HCT116 (cell line): ENCODE data around the gene CARD6. TPM values are rescaled to one million over a fixed set of nuclear protein-coding genes. Genes with fewer than 3 reads are reported as not detected.

Experiments used
- ATAC-seq: fragments of 200-7000 bp; cut with Tn5 transposase; 2 replicates; pipeline ENCODE4 v1.9.1; 2020; ENCODE audit warnings: mild to moderate bottlenecking, moderate library complexity
- BruUV-seq: library from RNA; stranded (reverse); fragments of 400-500 nt; replicated peaks from 2 replicates; lab custom pipeline; 2021; lab: Mats Ljungman, UMichigan
- CTCF ChIA-PET: fragments of 300-600 bp; sonication (Branson Sonifier 250); formaldehyde crosslinking; loops from one replicate; lab custom pipeline; 2021; ENCODE audit warnings: antibody characterized with exemption; lab: Charles Lee
- POLR2A ChIA-PET: fragments of 300-600, 350-600 bp; sonication (Branson Sonifier 250); formaldehyde crosslinking; loops from one replicate; lab custom pipeline; 2021; ENCODE audit warnings: antibody characterized with exemption; lab: Charles Lee
- RAD21 ChIA-PET, 2 experiments: fragments of 300-600 bp; sonication (Branson Sonifier 250); formaldehyde crosslinking; loops; one replicate each; lab custom pipeline; 2023; ENCODE audit warnings: low total read pairs in 2 of 2; ENCODE audit not compliant: uncharacterized antibody in 2 of 2, unreplicated experiment in 2 of 2, low non-redundant PET in 1 of 2; lab: Charles Lee
- DNase-seq: peaks from one replicate; pipeline ENCODE4 v3.0.0-alpha.2; 2010; ENCODE audit warnings: low read depth, low spot score
- H2AFZ ChIP-seq: fragments of 200-600 bp; shearing (Covaris generic), sonication (generic); 2 replicates; pipeline ENCODE4 v1.6.1; 2017; ENCODE audit warnings: low read depth, mixed run types, mixed read lengths, antibody characterized with exemption, low read length; ENCODE audit not compliant: poor library complexity, severe bottlenecking
- H3K27ac ChIP-seq: 2 replicates; pipeline ENCODE4 v1.5.1; 2012; ENCODE audit warnings: low read depth, low read length
- H3K27me3 ChIP-seq: fragments of 200-600 bp; sonication (generic); 2 replicates; pipeline ENCODE4 v1.6.1; 2016; ENCODE audit warnings: mixed run types, low read length, mixed read lengths; ENCODE audit not compliant: insufficient read depth
- H3K36me3 ChIP-seq, 2 experiments: fragments of 200-500 bp in 1 of 2; fragments of 200-600 bp in 1 of 2; sonication (Bioruptor generic) in 1 of 2; sonication (generic) in 1 of 2; 2 replicates each; pipeline versions ENCODE4 v1.5.1 to v1.6.1; 2014 to 2016; ENCODE audit warnings: low read length in 2 of 2, inconsistent platforms in 1 of 2, mixed read lengths in 1 of 2, mixed run types in 1 of 2; ENCODE audit not compliant: insufficient read depth in 2 of 2, control insufficient read depth in 1 of 2
- H3K4me1 ChIP-seq, 2 experiments: fragments of 200-600 bp in 1 of 2; sonication (generic) in 1 of 2; 2 replicates each; pipeline versions ENCODE4 v1.5.1 to v1.6.1; 2012 to 2017; ENCODE audit warnings: low read length in 2 of 2, inconsistent platforms in 1 of 2, mild to moderate bottlenecking in 1 of 2, mixed read lengths in 1 of 2, mixed run types in 1 of 2, moderate library complexity in 1 of 2; ENCODE audit not compliant: insufficient read depth in 2 of 2, control insufficient read depth in 1 of 2
- H3K4me2 ChIP-seq: fragments of 200-600 bp; sonication (generic); 2 replicates; pipeline ENCODE4 v1.6.1; 2017; ENCODE audit warnings: mixed run types, low read length, mixed read lengths
- H3K4me3 ChIP-seq, 2 experiments: fragments of 200-600 bp in 1 of 2; sonication (generic) in 1 of 2; replicated peaks in 1 of 2; 2 replicates each; pipeline ENCODE4 v1.5.1; 2011 to 2016; ENCODE audit warnings: low read length in 2 of 2, control low read depth in 1 of 2, low read depth in 1 of 2, mild to moderate bottlenecking in 1 of 2, mixed read lengths in 1 of 2, mixed run types in 1 of 2
- H3K79me2 ChIP-seq: fragments of 200-600 bp; sonication (generic); 2 replicates; pipeline ENCODE4 v1.6.1; 2017; ENCODE audit warnings: mild to moderate bottlenecking, mixed run types, low read length, moderate library complexity, mixed read lengths; ENCODE audit not compliant: insufficient read depth
- H3K9ac ChIP-seq: fragments of 200-600 bp; sonication (generic); 2 replicates; pipeline ENCODE4 v1.6.1; 2016; ENCODE audit warnings: low read length, mixed read lengths
- H3K9me2 ChIP-seq: fragments of 200-600 bp; sonication (generic), shearing (Covaris generic); 2 replicates; pipeline ENCODE4 v1.6.1; 2017; ENCODE audit warnings: mixed run types, mild to moderate bottlenecking, moderate library complexity; ENCODE audit not compliant: insufficient read depth
- H3K9me3 ChIP-seq, 2 experiments: fragments of 200-500 bp in 1 of 2; fragments of 200-600 bp in 1 of 2; sonication (Bioruptor generic) in 1 of 2; sonication (generic) in 1 of 2; 2 replicates each; pipeline ENCODE4 v1.6.1; 2014 to 2017; ENCODE audit warnings: low read length in 2 of 2, mixed read lengths in 2 of 2, inconsistent platforms in 1 of 2, low read depth in 1 of 2, mild to moderate bottlenecking in 1 of 2, mixed run types in 1 of 2, moderate library complexity in 1 of 2; ENCODE audit not compliant: control insufficient read depth in 1 of 2, insufficient read depth in 1 of 2
- H4K20me1 ChIP-seq: fragments of 200-600 bp; sonication (generic), shearing (Covaris generic); 2 replicates; pipeline ENCODE4 v1.6.1; 2017; ENCODE audit warnings: mixed run types, mild to moderate bottlenecking, moderate library complexity; ENCODE audit not compliant: insufficient read depth
- CBX3 ChIP-seq: IDR thresholded peaks from 2 replicates; pipeline ENCODE4 v1.6.1; 2012; ENCODE audit warnings: low read depth
- CEBPB ChIP-seq: IDR thresholded peaks from 2 replicates; pipeline ENCODE4 v1.6.1; 2012; ENCODE audit warnings: low read depth
- EGR1 ChIP-seq: IDR thresholded peaks from 2 replicates; pipeline ENCODE4 v1.6.1; 2012; ENCODE audit warnings: low read depth
- FOSL1 ChIP-seq: IDR thresholded peaks from 2 replicates; pipeline ENCODE4 v1.6.1; 2012; ENCODE audit warnings: low read depth
- POLR2AphosphoS5 ChIP-seq: IDR thresholded peaks from 2 replicates; pipeline ENCODE4 v1.6.1; 2011; ENCODE audit warnings: mild to moderate bottlenecking, low read depth, low read length, moderate library complexity
- RAD21 ChIP-seq: IDR thresholded peaks from 2 replicates; pipeline ENCODE4 v1.6.1; 2012; ENCODE audit warnings: low read depth, mild to moderate bottlenecking
- SIN3A ChIP-seq: IDR thresholded peaks from 2 replicates; pipeline ENCODE4 v1.6.1; 2012; ENCODE audit warnings: low read depth
- SRF ChIP-seq: IDR thresholded peaks from 2 replicates; pipeline ENCODE4 v1.6.1; 2012; ENCODE audit warnings: low read depth
- ZFX ChIP-seq: fragments of 450-650 bp; IDR thresholded peaks from 2 replicates; pipeline ENCODE4 v1.6.1; 2017
- intact Hi-C: fragments of 100-400 bp; cut with micrococcal nuclease; formaldehyde crosslinking; loops from 2 replicates; pipeline ENCODE4 v1.10.0; 2022
- total RNA-seq: library from RNA; stranded (reverse); gene quantifications from one replicate; pipeline ENCODE4 v1.2.1, GENCODE V29; 2021; ENCODE audit not compliant: unreplicated experiment
- TF ChIP-seq, protein P1 (sequence below), 3 experiments: fragments of 200-600 bp in 1 of 3; sonication (generic) in 1 of 3; IDR thresholded peaks in 2 of 3; conservative IDR thresholded peaks in 1 of 3; 2 replicates each; pipeline ENCODE4 v1.5.1; 2012 to 2017; ENCODE audit warnings: low read depth in 2 of 3, low read length in 2 of 3, antibody characterized with exemption in 1 of 3, borderline replicate concordance in 1 of 3, control low read depth in 1 of 3, mild to moderate bottlenecking in 1 of 3, mixed read lengths in 1 of 3, mixed run types in 1 of 3, moderate library complexity in 1 of 3; ENCODE audit not compliant: insufficient read depth in 1 of 3
- TF ChIP-seq, protein P2 (sequence below): IDR thresholded peaks from 2 replicates; pipeline ENCODE4 v1.6.1; 2012
- TF ChIP-seq, protein P3 (sequence below): IDR thresholded peaks from 2 replicates; pipeline ENCODE4 v1.6.1; 2011; ENCODE audit warnings: mild to moderate bottlenecking, low read length, moderate library complexity; ENCODE audit not compliant: insufficient replicate concordance; ENCODE audit errors: extremely low read depth
- TF ChIP-seq, protein P4 (sequence below): IDR thresholded peaks from 2 replicates; pipeline ENCODE4 v1.6.1; 2012

CARD6 gene
- total RNA-seq, 1 experiment from 2014 or later, result not detected

DNA sequence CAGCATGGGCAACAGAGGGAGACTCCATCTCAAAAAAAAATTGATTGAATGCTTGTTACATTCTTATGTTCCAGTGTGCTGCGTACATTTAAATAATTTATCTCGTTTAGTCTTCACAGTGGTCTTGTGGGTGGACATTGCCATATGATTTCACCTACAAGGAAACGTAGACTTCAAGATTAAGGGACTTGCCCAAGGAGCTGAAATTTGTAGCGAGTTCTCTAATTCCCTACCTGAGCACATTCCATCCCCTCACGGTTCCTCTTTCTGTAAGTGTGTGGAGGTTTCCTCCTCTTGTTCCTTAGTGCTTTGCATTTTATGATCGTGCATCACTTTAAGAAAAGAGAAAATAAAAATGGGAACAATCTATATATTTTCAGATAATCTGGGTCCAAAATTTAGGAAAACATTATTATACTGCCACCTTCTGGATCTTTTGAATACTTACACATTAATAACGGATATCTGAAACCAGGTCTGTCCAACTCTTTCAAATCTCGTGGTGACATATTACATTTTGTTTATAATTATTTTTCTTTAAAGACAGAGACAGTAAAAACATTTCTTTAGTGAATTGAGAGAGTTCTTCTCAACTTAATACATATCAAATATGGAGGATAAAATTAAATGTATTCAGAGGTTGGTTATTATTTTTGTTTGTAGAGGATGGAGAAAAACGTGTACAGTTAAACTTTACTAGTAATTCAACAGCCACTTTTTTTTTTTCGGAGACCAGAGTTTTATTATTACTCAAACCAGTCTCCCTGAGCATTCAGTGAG, 38.2 kb downstream of the CARD6 start:
- Histone ChIP-seq H3K9me2 (no peaks in the 10 kb centered on the region), H4K20me1 (no peaks in the 10 kb centered on the region), H3K9ac (no peak overlapping the region), H2AFZ (peak overlapping the region; percentile 97), H3K4me2 (no peak overlapping the region), H3K36me3 (no peaks in the 10 kb centered on the region), H3K27me3 (no peaks in the 10 kb centered on the region), H3K27ac (no peak overlapping the region), H3K4me3 (no peak overlapping the region), H3K79me2 (no peaks in the 10 kb centered on the region), H3K4me1 (peaks cover 0 to 4% of the 10 kb centered on the region in 2 experiments; a peak in 1 of 4 replicates), H3K9me3 (peaks cover 0 to 4% of the 10 kb centered on the region in 2 experiments; a peak in 2 of 4 replicates)
- BruUV-seq, result no TSS peak
- TF ChIP-seq EGR1, result no peak
- peak; percentile 65 for TF ChIP-seq RAD21
- TF ChIP-seq, protein P1, sequence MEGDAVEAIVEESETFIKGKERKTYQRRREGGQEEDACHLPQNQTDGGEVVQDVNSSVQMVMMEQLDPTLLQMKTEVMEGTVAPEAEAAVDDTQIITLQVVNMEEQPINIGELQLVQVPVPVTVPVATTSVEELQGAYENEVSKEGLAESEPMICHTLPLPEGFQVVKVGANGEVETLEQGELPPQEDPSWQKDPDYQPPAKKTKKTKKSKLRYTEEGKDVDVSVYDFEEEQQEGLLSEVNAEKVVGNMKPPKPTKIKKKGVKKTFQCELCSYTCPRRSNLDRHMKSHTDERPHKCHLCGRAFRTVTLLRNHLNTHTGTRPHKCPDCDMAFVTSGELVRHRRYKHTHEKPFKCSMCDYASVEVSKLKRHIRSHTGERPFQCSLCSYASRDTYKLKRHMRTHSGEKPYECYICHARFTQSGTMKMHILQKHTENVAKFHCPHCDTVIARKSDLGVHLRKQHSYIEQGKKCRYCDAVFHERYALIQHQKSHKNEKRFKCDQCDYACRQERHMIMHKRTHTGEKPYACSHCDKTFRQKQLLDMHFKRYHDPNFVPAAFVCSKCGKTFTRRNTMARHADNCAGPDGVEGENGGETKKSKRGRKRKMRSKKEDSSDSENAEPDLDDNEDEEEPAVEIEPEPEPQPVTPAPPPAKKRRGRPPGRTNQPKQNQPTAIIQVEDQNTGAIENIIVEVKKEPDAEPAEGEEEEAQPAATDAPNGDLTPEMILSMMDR (IDR thresholded peaks at IDR 0.05 in 2 of 3, conservative IDR thresholded peaks at IDR 0.05 in 1 of 3; ENCODE audit: borderline replicate concordance in 1 of 3, insufficient read depth in 1 of 3, low read depth in 2 of 3, low read length in 2 of 3), result peak; percentile 16 to 63 (median 45); a peak in 3 of 6 replicates
- ChIA-PET POLR2A (no interaction called here), CTCF (no interaction called here), RAD21 (no interaction called here)
- peak; percentile 13 for DNase-seq
- peak; percentile 71 for ATAC-seq
- intact Hi-C loops, result loop anchor here (2.0 to 10.0 kb wide), 5 partner anchors 125 to 1302 kb away; partner anchors contain the start of gene TTC33

DNA sequence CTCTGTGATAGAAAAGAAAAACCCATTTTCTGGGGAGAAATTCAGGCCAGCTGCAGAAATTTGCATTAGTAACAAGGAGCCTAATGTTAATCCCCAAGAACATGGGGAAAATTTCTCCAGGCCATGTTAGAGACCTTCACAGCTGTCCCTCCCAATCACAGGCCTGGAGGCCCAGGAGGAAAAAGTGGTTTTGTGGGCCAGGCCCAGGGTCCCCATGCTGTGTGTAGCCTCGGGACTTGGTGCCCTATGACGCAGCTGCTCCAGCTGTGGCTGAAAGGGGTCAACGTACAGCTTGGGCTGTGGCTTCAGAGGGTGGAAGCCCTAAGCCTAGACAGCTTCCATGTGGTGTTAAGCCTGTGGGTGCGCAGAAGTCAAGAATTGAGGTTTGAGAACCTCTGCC, 41.1 kb downstream of the CARD6 start:
- no TSS peak for BruUV-seq
- CTCF ChIA-PET, result no interaction called here
- Histone ChIP-seq H3K9me2 (no peaks in the 10 kb centered on the region), H3K4me3 (no peak overlapping the region), H3K9me3 (peaks cover 0 to 4% of the 10 kb centered on the region in 2 experiments; a peak in 2 of 4 replicates), H3K9ac (no peak overlapping the region), H3K27me3 (no peaks in the 10 kb centered on the region), H3K27ac (no peak overlapping the region), H3K79me2 (no peaks in the 10 kb centered on the region), H4K20me1 (no peaks in the 10 kb centered on the region), H3K36me3 (no peaks in the 10 kb centered on the region), H2AFZ (no peak overlapping the region), H3K4me2 (no peak overlapping the region), H3K4me1 (peaks cover 0 to 4% of the 10 kb centered on the region in 2 experiments; a peak in 1 of 4 replicates)
- DNase-seq, result no peak
- TF ChIP-seq SIN3A (no peak), RAD21 (no peak), CBX3 (no peak), CEBPB (no peak), ZFX (no peak), POLR2AphosphoS5 (no peak), SRF (no peak), FOSL1 (no peak)
- TF ChIP-seq, protein P2, sequence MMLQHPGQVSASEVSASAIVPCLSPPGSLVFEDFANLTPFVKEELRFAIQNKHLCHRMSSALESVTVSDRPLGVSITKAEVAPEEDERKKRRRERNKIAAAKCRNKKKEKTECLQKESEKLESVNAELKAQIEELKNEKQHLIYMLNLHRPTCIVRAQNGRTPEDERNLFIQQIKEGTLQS, result no peak
- TF ChIP-seq, protein P3, sequence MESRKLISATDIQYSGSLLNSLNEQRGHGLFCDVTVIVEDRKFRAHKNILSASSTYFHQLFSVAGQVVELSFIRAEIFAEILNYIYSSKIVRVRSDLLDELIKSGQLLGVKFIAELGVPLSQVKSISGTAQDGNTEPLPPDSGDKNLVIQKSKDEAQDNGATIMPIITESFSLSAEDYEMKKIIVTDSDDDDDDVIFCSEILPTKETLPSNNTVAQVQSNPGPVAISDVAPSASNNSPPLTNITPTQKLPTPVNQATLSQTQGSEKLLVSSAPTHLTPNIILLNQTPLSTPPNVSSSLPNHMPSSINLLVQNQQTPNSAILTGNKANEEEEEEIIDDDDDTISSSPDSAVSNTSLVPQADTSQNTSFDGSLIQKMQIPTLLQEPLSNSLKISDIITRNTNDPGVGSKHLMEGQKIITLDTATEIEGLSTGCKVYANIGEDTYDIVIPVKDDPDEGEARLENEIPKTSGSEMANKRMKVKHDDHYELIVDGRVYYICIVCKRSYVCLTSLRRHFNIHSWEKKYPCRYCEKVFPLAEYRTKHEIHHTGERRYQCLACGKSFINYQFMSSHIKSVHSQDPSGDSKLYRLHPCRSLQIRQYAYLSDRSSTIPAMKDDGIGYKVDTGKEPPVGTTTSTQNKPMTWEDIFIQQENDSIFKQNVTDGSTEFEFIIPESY, result no peak
- TF ChIP-seq, protein P4, sequence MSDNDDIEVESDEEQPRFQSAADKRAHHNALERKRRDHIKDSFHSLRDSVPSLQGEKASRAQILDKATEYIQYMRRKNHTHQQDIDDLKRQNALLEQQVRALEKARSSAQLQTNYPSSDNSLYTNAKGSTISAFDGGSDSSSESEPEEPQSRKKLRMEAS, result no peak
- no peak for ATAC-seq
- intact Hi-C loops, result no loop called here
- RAD21 ChIA-PET, result no interaction called here
- POLR2A ChIA-PET, result no interaction called here
